HG03520 (cell line): Measurements from ENCODE around the gene TRIM8.
"Not testable (repeated sequence)": the region's sequence is repeated elsewhere in the genome, so short reads cannot be mapped to it uniquely, and the experiment has no call there.

Source experiments
- ATAC-seq: cut with Tn5 transposase; IDR thresholded peaks from one replicate; pipeline ENCODE4 v1.9.1; 2021; ENCODE audit warnings: mild to moderate bottlenecking, moderate library complexity; ENCODE audit not compliant: unreplicated experiment

The TRIM8 gene

DNA sequence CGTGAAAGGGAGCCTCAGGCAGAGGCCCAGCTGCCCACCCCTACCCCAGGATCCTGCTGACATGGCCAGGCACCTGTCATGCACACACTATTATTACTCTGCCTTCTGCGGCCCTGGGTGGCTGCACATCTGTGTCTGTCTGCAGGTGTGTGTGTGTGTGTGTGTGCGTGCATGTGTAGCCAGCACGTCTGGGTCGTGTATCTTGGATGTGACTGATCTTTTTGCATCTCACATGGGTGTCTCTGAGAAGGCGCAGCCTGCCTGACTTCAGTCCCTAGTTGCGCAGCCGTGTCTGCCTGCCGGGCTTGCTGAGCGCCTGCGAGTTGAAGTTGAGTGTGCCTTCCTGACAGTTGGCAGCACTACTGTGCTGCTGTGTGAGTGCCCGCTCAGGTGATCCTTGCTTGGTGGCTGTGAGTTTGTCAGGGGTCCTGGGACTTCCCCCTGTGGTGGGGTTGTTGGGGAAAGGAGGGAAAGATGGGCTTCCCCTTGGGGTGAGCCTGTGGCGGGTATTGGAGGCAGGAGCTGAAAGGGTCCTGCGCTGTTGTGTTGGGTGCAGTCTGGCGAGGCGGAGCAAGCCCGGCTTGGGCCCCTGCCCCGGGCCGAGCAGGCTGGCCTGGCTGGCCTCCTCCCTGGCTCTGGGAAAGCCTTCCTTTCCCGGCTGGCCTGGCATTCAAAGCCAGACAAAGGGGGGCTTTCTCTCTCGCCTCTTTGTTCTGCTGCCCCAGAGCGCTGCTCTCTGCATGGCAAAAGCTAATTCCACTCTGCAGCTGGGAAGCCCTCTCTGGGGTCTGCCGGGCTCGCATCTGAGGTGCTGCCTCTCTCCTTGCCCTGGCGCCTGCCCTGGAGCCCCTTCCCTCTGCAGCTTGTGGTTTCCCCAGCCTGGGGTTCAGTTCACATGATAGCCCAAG is 4.9 kb downstream of the TRIM8 start:
- ATAC-seq = no peak

DNA sequence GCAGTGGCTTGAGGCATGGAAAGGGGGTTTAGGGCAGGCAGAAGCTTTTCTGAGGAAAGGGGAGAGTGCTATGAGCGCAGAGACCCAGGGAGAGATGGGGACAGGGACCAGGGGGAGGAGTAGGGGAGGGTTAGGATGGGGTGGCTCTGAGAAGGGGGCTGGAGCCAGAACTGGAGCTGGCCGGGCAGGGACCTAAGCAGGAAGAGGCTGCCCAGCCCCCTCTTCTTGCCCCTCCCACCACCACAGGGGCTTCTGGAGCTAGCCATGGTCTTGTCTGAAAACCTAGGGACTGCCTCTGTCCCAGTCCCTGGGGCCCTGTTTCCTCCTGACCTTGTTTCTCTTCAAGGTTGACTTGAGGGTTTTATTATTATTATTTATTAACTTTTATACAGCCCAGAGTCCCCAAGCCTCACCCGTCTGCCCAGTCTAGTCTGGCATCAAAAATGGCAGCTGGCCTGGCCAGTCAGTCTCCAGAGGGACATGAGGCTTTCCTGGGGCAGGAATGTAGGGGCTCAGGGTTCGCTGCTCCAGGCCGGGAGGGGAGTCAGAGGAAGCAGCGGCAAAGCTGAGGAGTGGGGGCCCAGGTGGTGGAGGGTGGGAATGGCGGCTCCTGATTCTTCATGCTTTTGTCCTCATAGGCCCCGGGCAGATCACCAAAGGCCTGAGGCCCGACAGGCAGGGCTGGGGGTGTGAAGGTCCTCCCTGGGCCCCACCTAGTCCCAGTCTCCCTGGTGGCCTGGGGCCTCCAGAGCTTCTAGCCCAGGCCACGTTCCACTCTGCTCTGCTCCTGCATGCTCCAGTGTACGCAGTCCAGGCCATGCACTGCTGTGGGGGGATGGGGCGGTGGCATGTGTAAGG is 5.7 kb downstream of the TRIM8 start:
- ATAC-seq = no peak

- ATAC-seq = no peak
These were observed 6.6 kb downstream of the TRIM8 start for GRCh38 chr10:102650655-102651454.

DNA sequence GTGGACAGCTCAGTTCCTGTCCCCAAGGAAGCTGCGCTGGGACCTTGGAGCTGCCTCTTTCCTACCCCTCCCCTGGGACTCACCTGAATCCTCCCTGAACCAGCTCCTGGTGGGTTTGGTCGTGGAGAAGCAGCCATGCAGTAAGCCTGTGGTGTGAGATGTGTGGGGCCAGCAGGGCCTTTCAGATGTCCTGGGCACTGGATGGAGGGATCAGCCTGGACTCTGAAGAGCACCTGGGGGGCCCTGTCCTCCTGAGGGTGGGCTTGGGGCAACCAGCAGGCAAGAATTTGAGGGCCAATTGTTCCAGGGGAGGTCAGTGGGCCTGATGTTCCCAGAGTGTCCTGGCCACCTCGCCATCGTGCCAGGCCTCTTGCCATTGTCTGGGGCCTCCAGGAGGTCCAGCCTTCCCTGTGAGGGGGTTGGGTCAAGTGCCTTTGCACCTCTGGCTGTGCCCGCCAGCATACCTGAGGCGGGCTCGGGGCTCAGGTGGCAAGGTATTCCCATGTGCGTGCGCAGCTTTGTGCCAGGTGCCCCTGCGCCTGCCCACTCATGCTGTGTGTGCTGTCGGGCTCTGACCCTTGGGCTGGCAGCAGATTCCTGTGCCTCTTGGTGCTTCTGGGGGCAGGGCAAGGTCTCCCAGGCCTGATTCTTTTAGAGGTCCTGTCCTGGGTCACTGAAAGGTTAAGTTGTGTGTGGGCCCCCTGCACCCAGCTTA is 7.3 kb downstream of the TRIM8 start:
- no peak for ATAC-seq

DNA sequence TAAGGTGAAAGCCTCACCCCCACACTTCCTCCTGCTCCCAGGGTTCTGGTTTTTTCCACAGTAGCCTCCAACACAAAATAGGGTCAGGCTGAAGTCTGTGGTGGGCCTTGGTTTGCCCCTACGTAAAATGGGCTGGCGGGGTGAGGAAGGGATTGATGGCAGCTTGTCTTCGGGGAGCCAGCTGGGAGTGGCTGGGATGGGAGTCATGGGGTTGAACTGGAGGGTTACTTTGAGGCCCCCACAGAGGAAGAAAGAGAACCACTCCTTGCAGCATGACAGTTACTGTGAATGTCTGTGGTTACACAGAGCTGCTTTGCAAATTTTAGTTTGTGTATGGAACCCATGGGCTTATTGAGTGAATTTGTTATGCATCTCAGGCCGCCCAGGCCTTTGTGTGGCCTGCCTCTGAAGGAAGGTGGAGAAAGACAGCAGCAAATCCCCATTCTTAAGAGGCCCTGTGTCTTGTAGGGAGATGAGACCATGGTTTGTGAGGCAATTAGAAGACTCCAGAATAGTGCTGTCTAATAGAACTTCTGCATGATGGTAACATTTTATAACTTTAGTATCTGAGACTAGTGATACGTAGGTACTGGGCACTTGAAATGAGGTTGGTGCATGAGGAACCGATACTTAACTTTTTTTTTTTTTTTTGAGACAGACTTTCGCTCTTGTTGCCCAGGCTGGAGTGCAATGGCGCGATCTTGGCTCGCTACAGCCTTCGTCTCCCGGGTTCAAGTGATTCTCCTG is 8.1 kb downstream of the TRIM8 start:
- ATAC-seq = peak; percentile 44

DNA sequence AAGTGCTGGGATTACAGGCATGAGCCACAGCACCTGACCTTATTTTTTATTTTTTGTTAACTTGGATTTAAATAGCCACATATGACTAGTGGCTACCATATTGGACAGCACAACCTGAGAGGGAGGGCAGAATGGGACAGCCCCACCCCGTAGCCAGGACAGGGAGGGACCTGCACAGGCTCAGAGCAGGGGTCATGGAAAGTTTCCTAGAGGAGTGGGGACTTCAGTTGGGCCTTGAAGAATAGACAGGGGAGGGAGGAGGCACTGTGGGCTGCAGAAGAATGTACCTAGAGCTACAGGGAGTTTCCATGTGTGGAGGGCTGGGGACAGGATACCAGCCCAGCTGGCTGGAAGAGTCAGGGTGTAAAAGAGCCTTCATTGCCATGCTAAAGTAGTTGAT is 8.8 kb downstream of the TRIM8 start:
- ATAC-seq = no peak

DNA sequence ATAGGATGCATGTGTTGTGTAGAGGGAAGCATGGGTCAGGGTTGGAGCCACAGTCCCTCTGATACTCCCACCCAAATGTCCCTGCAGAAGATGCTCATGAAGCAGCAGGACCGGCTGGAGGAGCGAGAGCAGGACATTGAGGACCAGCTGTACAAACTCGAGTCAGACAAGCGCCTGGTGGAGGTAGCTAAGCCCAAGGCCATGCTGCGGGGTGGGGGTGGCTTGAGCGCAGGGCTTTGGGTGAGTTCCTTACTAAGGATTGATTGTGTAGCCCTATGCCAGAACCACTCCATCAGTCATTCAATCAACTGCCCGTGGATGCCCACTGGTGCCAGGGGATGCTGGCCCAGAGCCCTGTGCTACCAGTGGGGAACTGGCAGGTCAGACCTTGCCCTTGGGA is 10.3 kb downstream of the TRIM8 start:
- no peak for ATAC-seq

DNA sequence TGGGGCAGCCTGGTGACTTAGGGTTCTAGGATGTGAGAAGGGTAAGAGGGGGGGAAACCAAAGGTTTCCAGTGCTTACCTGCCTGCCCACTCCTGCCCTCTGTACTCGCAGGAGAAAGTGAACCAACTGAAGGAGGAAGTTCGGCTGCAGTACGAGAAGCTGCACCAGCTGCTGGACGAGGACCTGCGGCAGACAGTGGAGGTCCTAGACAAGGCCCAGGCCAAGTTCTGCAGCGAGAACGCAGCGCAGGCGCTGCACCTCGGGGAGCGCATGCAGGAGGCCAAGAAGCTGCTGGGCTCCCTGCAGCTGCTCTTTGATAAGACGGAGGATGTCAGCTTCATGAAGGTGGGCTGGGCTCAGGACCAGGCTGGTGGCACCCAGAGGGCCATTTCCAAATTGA is 10.7 kb downstream of the TRIM8 start:
- ATAC-seq = no peak

- no peak for ATAC-seq
These were observed 11.7 kb downstream of the TRIM8 start for GRCh38 chr10:102656026-102656425.

DNA sequence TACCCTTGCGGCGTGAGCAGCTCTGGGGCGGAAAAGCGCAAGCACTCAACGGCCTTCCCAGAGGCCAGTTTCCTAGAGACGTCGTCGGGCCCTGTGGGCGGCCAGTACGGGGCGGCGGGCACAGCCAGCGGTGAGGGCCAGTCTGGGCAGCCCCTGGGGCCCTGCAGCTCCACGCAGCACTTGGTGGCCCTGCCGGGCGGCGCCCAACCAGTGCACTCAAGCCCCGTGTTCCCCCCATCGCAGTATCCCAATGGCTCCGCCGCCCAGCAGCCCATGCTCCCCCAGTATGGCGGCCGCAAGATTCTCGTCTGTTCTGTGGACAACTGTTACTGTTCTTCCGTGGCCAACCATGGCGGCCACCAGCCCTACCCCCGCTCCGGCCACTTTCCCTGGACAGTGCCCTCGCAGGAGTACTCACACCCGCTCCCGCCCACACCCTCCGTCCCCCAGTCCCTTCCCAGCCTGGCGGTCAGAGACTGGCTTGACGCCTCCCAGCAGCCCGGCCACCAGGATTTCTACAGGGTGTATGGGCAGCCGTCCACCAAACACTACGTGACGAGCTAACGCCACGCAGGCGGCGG is 12.6 kb downstream of the TRIM8 start:
- ATAC-seq = no peak

- no peak for ATAC-seq
These were observed 13.2 kb downstream of the TRIM8 start for GRCh38 chr10:102657451-102657850.

GRCh38 chr10:102657984-102658724 is 13.9 kb downstream of the TRIM8 start:
- no peak for ATAC-seq

DNA sequence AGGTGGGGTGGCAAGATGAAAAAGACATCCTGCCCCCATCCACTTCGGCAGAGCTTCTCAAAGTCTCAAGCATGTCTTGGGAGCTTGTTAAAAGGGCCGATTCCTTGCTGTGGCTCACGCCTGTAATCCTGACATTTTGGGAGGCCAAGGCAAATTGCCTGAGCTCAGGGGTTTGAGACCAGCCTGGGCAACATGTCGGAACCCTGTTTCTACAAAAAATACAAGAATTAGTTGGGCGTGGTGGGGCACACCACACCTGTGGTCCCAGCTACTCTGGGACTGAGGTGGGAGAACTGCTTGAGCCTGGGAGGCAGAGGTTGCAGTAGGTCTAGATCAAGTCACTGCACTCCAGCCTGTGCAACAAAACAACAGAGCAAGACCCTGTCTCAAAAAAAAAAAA is 14.5 kb downstream of the TRIM8 start:
- ATAC-seq = no peak

DNA sequence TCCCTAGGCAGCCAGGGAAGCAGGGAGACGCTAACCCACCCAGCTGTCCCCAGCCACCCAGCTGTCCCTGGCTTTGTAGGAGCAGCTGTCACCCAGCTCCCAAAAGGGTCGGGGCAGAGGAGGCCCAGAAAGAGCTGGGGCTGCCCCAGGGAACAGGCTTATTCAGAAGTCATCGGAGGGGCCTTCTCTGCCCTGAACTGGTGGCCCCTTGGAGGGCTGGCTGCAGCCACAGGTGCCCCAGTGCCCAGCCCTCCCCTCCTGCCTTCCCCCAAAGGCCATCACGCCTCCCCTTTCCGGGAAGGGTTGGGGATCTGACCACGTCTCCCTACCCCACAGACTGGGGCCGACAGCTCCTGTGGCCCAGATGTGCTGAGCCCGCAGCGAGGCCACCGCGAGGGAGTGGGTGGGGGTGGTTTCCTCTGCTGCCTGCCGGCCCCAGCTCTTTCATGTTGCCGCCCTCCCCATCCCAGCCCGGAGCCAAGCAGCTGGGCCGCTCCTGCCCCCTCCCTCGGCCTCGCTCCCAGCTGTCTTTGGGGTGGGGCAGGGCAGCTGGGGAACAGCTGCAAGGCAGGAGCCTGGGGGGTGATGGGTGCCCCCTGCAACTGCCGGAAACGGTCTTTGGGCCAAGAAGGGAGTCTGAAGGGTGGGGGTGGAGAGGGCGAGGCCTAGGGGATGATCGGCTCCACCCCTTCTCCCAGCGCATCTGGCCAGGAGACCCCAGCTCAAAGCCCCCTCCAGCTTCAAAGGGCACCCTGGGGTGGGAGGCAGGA is 16.8 kb downstream of the TRIM8 start:
- ATAC-seq = peak; percentile 75

DNA sequence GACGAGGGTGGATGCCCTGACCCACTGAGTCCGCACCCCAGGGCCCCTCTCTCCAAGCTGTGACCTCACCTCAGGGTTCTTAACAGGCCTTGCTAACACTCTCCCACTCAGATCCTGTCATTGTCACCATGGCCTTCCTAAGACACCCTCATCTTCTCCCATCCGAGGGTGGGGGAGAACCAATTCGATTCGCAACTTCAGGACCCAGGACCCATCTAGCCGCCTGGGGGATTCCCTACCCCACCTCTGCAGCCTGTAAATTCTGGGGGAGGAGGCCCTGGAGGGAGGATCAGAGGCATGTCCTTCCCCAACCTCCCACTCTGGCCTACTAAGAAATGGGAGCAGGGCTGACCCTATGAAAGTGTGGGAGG is 17.4 kb downstream of the TRIM8 start:
- ATAC-seq = no peak

DNA sequence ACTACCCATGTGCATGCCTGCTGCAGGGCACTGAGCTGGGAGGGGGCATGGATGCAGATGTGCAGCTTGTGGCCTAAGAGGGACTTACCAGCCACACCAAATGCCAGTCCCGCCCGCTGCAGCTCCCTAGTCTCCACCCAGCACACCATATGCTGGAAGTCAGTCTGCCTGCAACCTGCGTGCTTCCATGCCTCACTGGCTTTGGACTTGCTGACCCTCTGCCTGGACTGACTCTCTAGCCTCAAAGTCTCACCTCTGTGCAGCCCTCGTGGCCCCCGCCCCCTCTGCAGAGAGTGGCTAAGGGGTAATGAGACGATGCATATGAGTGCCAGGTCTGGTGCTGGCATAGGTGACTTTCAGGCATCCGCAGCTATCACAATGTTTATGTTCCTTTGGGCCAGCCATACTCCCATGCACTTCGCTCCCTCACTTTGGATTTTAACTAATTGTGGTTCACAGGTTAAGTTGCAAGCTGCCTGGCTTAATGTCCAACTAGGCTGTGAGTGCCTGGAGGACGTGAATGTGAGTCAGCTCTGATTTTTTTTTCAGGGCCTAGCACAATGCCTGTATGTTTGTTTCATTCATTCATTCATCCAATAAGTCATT is 21.7 kb downstream of the TRIM8 start:
- ATAC-seq = no peak

- not testable (repeated sequence) for ATAC-seq
These were observed 23.1 kb downstream of the TRIM8 start for GRCh38 chr10:102667411-102667810.
